HG03342 (cell line): ENCODE measurements around the gene CRIP3.
"Not testable (repeated sequence)": the region's sequence is repeated elsewhere in the genome, so short reads cannot be mapped to it uniquely, and the experiment has no call there.

Experiments used
- ATAC-seq: cut with Tn5 transposase; IDR thresholded peaks from one replicate; pipeline ENCODE4 v1.9.1; 2021; ENCODE audit warnings: mild to moderate bottlenecking, moderate library complexity; ENCODE audit not compliant: unreplicated experiment

CRIP3 gene

GRCh38 chr6:43308101-43308989, at the start of gene CRIP3:
TSS of gene CRIP3 (minus strand) at chr6:43308826. CDS start at chr6:43308792, 34 bp downstream.
- ATAC-seq = peak; percentile 62

DNA sequence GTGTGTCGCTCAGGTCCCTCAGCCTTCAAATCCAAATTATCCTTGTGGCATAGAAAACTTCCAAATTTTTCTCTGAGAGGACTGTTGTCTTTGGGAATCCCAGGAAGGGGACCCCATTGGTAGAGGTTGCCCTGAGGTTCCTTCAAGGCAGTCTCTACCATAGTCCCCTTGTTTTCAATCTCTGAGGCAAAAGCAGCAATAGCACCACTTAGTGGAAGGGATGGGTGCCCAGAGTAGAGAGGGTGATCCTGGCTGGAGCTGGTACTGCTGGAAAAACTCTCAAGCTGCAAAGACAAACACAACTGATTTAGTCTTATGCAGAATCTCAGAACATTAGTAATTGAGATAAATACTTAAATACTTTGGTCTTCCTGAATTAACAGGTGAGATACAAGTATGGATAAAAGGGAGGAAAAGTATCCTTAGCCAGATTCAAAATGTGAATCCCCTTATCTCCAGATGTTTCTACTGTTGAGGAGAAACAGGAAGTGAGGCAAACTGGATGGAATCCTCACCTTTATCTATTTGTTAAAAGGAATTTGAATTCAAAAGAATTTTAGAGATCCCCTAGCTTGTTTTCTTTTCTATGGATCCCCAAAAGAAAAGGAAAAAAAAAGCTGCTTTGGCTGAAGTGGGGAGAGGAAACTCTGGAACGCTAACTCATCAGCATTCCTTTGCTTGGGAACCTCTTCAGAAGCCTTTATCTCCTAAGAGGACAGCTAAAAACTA, 47.4 kb upstream of the CRIP3 start:
- no peak for ATAC-seq

GRCh38 chr6:43351951-43352350, 43.3 kb upstream of the CRIP3 start:
- not testable (repeated sequence) for ATAC-seq

GRCh38 chr6:43347444-43347843, 38.8 kb upstream of the CRIP3 start:
- no peak for ATAC-seq

DNA sequence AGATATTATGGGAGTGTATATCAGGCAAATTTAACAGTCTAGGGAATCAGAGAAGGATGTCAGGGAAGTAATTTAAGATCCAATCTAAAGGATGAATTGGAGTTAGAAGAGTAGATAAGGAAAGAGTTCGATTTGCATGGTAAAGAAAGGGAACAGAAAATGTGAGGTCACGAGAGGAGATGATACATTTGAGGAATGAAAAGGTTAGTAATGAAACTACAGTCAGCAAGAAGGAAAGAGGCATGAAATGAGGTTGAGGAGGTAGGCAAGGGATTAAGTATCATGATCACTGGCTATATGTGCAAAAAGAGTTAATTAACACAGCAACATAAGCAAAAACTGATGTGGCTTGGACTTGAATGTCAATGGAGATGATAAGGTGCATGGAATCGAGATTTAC, 38.4 kb upstream of the CRIP3 start:
- ATAC-seq = no peak

GRCh38 chr6:43346243-43346642, 37.6 kb upstream of the CRIP3 start:
- not testable (repeated sequence) for ATAC-seq

GRCh38 chr6:43339168-43339567, 30.5 kb upstream of the CRIP3 start:
- ATAC-seq = peak; percentile 77

DNA sequence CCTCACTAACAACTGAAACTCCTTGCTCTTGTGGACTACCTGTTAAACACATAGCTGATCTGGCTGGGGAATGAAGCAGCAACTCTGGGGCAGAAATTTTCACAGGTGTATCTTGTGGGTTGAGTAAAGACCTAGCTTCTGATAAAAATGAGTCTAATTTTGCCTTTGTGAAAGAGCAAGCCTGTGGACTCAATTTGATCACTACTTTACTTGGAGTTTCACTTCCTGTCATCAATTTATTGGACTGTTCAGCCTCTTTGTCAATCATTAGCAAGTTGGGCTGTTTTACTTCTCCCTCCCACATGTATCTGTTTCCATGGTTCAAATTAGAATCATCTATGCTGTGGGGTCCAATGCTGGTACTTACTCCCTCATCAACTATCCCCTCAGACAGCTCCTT, 29.6 kb upstream of the CRIP3 start:
- ATAC-seq = peak; percentile 42

DNA sequence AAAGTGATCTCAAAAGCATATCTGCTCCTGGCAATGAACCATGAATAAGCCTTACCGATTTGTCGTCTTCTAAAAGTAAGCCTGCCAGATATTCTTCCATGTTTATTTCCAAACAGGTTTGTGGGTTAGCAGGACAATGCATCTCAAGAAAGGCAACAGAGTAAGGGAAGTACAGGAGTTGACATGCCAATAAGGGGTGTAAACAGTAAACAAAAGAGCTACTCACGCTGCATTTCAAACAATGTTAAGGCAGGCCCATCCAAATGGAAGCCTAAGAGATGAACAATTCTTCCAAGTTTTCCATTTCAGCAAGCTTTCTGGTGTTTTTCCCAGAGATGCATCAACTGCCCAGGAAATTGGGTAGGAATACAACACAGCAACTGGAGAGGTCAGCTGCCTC, 27.8 kb upstream of the CRIP3 start:
- ATAC-seq = no peak

- no peak for ATAC-seq
These were observed 26.8 kb upstream of the CRIP3 start for GRCh38 chr6:43335469-43335868.

- ATAC-seq = no peak
These were observed 26.0 kb upstream of the CRIP3 start for GRCh38 chr6:43334466-43335095.

DNA sequence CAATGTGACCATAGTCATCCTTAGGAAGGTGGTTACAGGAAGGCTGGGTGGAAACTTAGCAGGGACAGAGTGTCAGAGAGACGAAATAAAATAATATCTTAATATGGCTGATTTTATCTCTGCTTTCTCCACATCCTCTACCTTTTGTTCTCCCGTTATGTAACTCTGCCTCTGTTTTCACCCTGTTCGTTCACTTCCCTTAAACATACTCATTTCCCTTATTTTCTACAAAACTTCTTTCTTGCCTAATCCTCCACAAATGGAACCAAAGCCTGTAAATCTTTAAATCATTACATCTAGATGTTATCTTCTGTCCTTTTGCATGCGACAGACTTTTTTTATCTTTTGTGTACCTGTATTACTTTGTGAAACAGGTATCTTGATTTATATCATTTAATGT, 23.3 kb upstream of the CRIP3 start:
- ATAC-seq = no peak

GRCh38 chr6:43331470-43331869, 22.8 kb upstream of the CRIP3 start:
- ATAC-seq = no peak

DNA sequence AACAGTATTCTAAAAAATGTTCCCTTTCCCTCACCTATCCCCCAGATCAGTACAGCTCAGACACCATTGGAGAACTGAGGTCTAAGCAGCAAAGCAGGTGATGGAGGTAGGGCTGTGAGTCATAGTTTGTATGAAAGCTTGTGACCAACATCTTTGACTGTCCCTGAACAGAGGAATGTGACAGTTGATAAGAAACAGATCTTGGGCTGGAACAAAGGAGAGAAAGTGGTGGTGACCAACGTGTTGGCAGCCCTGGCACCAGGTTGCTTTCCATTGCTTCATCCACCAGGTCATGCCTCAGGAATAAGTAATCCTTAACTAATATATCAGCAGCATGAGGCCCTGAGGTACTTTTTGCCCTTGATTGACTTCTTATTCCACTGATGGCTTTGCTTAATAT, 19.9 kb upstream of the CRIP3 start:
- ATAC-seq = no peak

DNA sequence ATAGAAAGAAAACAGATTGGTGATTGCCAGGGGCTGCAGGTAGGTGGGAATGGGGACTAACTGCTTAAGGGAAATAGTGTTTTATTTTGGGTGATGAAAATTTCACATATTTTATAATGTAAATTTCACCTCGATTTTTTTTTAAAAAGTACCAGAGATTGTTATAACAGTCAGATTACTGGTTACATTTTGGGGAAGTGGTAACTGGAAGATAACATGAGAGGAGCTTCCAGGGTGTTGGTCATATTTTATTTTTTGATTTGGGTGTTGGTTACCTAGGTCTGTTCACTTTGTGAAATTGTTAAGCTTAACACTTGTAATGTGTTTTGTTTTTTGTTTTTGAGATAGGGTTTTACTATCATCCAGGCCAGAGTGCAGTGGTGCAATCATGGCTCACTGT, 17.2 kb upstream of the CRIP3 start:
- ATAC-seq = no peak

GRCh38 chr6:43318011-43318410, 9.4 kb upstream of the CRIP3 start:
- ATAC-seq = no peak

DNA sequence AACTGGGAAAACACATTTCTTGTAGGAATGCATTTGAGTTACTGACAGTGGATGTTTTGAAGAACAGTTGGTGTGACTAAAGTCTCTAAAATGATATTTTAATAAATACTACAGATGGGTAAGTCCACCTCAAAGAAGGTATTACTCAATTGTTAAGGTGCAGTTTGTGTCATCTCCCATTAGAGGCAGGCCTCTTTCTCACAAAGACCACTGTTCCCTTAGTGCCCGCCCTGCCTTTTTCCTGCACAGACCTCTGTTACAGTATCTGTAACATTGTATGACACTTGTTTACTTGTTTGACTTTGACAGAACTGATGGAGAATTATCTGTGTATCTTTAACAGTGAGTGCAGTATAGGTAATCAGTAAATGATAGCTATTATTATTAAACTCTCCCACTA, 5.2 kb upstream of the CRIP3 start:
- no peak for ATAC-seq

DNA sequence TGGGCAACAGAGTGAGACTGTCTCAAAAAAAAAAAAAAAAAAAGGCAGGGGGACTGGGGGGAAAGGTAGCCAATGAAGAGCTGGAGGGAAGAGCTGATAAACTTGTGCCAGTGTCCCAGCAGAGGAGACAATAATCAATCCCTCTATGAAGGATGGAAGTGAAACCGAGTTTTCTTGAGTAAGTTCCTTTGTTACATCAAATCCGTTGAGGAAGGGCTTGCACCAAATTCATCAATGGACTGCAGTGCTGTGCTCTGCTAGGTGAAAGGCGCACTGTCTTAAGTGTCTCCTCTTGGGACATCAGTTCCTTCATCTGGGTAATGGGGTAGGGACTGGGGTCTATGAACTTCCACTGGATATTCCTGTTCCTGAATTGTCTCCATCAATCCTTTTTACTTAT, 3.0 kb upstream of the CRIP3 start:
- ATAC-seq = no peak

DNA sequence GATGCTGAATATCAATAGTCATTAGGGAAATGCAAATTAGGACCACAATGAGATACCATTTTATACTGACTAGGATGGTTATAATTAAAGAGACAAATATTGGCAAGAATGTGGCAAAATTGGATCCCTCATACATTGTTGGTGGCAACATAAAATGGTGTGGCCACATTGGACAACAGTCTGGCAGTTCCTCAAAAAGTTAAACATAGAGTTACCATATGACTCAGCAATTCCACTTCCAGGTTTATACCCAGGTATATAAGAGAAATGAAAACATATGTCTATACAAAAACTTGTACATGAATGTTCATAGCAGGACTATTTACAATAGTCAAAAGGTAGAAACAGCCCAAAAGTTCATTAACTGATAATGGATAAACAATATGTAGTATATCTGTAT, 2.0 kb upstream of the CRIP3 start:
- ATAC-seq = no peak

DNA sequence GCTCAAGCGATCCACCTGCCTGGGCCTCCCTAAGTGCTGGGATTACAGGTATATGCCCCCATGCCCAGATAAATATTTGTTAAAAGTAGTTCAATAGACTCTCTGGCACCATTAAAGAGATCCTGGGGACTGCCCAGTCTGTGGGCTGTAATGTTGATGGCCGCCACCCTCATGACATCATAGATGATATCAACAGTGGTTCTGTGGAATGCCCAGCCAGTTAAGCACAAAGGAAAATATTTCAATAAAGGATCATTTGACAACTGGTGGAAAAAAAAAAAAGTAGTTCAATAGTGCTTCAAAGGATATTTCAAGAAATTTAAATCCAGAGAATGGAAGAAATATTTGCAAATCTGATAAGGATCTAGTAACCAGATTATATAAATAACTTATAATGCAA, 1.5 kb upstream of the CRIP3 start:
- ATAC-seq = no peak

GRCh38 chr6:43308990-43309477, 408 bp upstream of the CRIP3 start:
- ATAC-seq = no peak
